ENCODE data around the gene KCNIP1.

Gene KCNIP1

GRCh38 chr5:170508660-170509347 is 5.0 kb downstream of the KCNIP1 start:
- TF ChIP-seq FOXP2 (optimal IDR thresholded peaks at IDR 0.05; ENCODE audit: control extremely low read depth, extremely low read length, insufficient read depth) (no peak), EZH2 (IDR thresholded peaks at IDR 0.05) (no peak), POLR2AphosphoS5 (IDR thresholded peaks at IDR 0.05; ENCODE audit: borderline replicate concordance, low read depth, low read length) (no peak)
- H3K36me3 ChIP-seq (ENCODE audit: insufficient read depth, low read length), result no peaks in the 10 kb centered on the region
- no peak overlapping the region for H3K4me3 ChIP-seq
- no peaks in the 10 kb centered on the region for H3K9me3 ChIP-seq (ENCODE audit: low read depth, low read length)
- H3K9ac ChIP-seq (ENCODE audit: insufficient read length), result no peak overlapping the region
- no peak for DNase-seq (ENCODE audit: low read depth, low spot score)
- no peak overlapping the region for H3K27ac ChIP-seq

GRCh38 chr5:170509348-170509660 is 5.5 kb downstream of the KCNIP1 start:
- no peak overlapping the region for H3K4me3 ChIP-seq
- no peak for DNase-seq (ENCODE audit: low read depth, low spot score)
- TF ChIP-seq EZH2 (IDR thresholded peaks at IDR 0.05) (no peak), FOXP2 (optimal IDR thresholded peaks at IDR 0.05; ENCODE audit: control extremely low read depth, extremely low read length, insufficient read depth) (no peak), POLR2AphosphoS5 (IDR thresholded peaks at IDR 0.05; ENCODE audit: borderline replicate concordance, low read depth, low read length) (no peak)
- no peak overlapping the region for H3K27ac ChIP-seq
- no peak overlapping the region for H3K9ac ChIP-seq (ENCODE audit: insufficient read length)
- no peaks in the 10 kb centered on the region for H3K9me3 ChIP-seq (ENCODE audit: low read depth, low read length)
- H3K36me3 ChIP-seq (ENCODE audit: insufficient read depth, low read length), result no peaks in the 10 kb centered on the region

- TF ChIP-seq POLR2AphosphoS5 (IDR thresholded peaks at IDR 0.05; ENCODE audit: borderline replicate concordance, low read depth, low read length) (no peak), EZH2 (IDR thresholded peaks at IDR 0.05) (no peak), FOXP2 (optimal IDR thresholded peaks at IDR 0.05; ENCODE audit: control extremely low read depth, extremely low read length, insufficient read depth) (no peak)
- no peak overlapping the region for H3K4me3 ChIP-seq
- H3K27ac ChIP-seq, result no peak overlapping the region
- no peak overlapping the region for H3K9ac ChIP-seq (ENCODE audit: insufficient read length)
- no peaks in the 10 kb centered on the region for H3K36me3 ChIP-seq (ENCODE audit: insufficient read depth, low read length)
- DNase-seq (ENCODE audit: low read depth, low spot score), result no peak
- no peaks in the 10 kb centered on the region for H3K9me3 ChIP-seq (ENCODE audit: low read depth, low read length)
Observed at GRCh38 chr5:170510126-170510525, 6.3 kb downstream of the KCNIP1 start.

- H3K36me3 ChIP-seq (ENCODE audit: insufficient read depth, low read length), result no peaks in the 10 kb centered on the region
- no peak for TF ChIP-seq EZH2 (IDR thresholded peaks at IDR 0.05)
- no peaks in the 10 kb centered on the region for H3K9me3 ChIP-seq (ENCODE audit: low read depth, low read length)
- no peak for DNase-seq (ENCODE audit: low read depth, low spot score)
- H3K4me3 ChIP-seq, result no peak overlapping the region
- H3K9ac ChIP-seq (ENCODE audit: insufficient read length), result no peak overlapping the region
- H3K27ac ChIP-seq, result no peak overlapping the region
Observed at GRCh38 chr5:170510559-170510958, 6.7 kb downstream of the KCNIP1 start.

- no peak overlapping the region for H3K27ac ChIP-seq
- TF ChIP-seq EZH2 (IDR thresholded peaks at IDR 0.05) (no peak), POLR2AphosphoS5 (IDR thresholded peaks at IDR 0.05; ENCODE audit: borderline replicate concordance, low read depth, low read length) (no peak), FOXP2 (optimal IDR thresholded peaks at IDR 0.05; ENCODE audit: control extremely low read depth, extremely low read length, insufficient read depth) (no peak)
- H3K4me3 ChIP-seq, result no peak overlapping the region
- DNase-seq (ENCODE audit: low read depth, low spot score), result no peak
- no peaks in the 10 kb centered on the region for H3K36me3 ChIP-seq (ENCODE audit: insufficient read depth, low read length)
- no peaks in the 10 kb centered on the region for H3K9me3 ChIP-seq (ENCODE audit: low read depth, low read length)
- H3K9ac ChIP-seq (ENCODE audit: insufficient read length), result no peak overlapping the region
Observed at GRCh38 chr5:170511551-170512258, 7.9 kb downstream of the KCNIP1 start.

- DNase-seq (ENCODE audit: low read depth, low spot score), result no peak
Observed at GRCh38 chr5:170513856-170514525, 10.2 kb downstream of the KCNIP1 start.

GRCh38 chr5:170517411-170517810 is 13.6 kb downstream of the KCNIP1 start:
- no peak for DNase-seq (ENCODE audit: low read depth, low spot score)
- Histone ChIP-seq H3K9ac (ENCODE audit: insufficient read length) (no peak overlapping the region), H3K9me3 (ENCODE audit: low read depth, low read length) (no peaks in the 10 kb centered on the region), H3K36me3 (ENCODE audit: insufficient read depth, low read length) (no peaks in the 10 kb centered on the region), H3K4me3 (no peak overlapping the region), H3K27ac (no peak overlapping the region)
- TF ChIP-seq POLR2AphosphoS5 (IDR thresholded peaks at IDR 0.05; ENCODE audit: borderline replicate concordance, low read depth, low read length) (no peak), EZH2 (IDR thresholded peaks at IDR 0.05) (no peak), FOXP2 (optimal IDR thresholded peaks at IDR 0.05; ENCODE audit: control extremely low read depth, extremely low read length, insufficient read depth) (no peak)

More at GRCh38 chr5:170513856-170514525, 10.2 kb downstream of the KCNIP1 start:
- H3K9ac ChIP-seq (ENCODE audit: insufficient read length), result no peak overlapping the region
- no peaks in the 10 kb centered on the region for H3K36me3 ChIP-seq (ENCODE audit: insufficient read depth, low read length)
- H3K4me3 ChIP-seq, result no peak overlapping the region
- H3K27ac ChIP-seq, result no peak overlapping the region
- no peaks in the 10 kb centered on the region for H3K9me3 ChIP-seq (ENCODE audit: low read depth, low read length)
- TF ChIP-seq POLR2AphosphoS5 (IDR thresholded peaks at IDR 0.05; ENCODE audit: borderline replicate concordance, low read depth, low read length) (no peak), FOXP2 (optimal IDR thresholded peaks at IDR 0.05; ENCODE audit: control extremely low read depth, extremely low read length, insufficient read depth) (no peak), EZH2 (IDR thresholded peaks at IDR 0.05) (no peak)

GRCh38 chr5:170518277-170518676 is 14.5 kb downstream of the KCNIP1 start:
- Histone ChIP-seq H3K9me3 (ENCODE audit: low read depth, low read length) (no peaks in the 10 kb centered on the region), H3K4me3 (no peak overlapping the region), H3K9ac (ENCODE audit: insufficient read length) (no peak overlapping the region), H3K27ac (no peak overlapping the region), H3K36me3 (ENCODE audit: insufficient read depth, low read length) (no peaks in the 10 kb centered on the region)
- no peak for TF ChIP-seq EZH2 (IDR thresholded peaks at IDR 0.05)
- DNase-seq (ENCODE audit: low read depth, low spot score), result no peak
